Head of caudate nucleus (tissue), 42 donors: Measurements from ENCODE around the gene CTDNEP1.

Experiments used
- DNase-seq, 42 donors: peaks; one replicate each; pipeline versions ENCODE4 v3.0.0 to v3.0.0-alpha.2; 2020 to 2021; ENCODE audit warnings: mixed read lengths in 7 of 42
- intact Hi-C: fragments of 100-400 bp; cut with DNase I; formaldehyde crosslinking; loops from one replicate; pipeline ENCODE4 v1.15.0; 2022

The CTDNEP1 gene

DNA sequence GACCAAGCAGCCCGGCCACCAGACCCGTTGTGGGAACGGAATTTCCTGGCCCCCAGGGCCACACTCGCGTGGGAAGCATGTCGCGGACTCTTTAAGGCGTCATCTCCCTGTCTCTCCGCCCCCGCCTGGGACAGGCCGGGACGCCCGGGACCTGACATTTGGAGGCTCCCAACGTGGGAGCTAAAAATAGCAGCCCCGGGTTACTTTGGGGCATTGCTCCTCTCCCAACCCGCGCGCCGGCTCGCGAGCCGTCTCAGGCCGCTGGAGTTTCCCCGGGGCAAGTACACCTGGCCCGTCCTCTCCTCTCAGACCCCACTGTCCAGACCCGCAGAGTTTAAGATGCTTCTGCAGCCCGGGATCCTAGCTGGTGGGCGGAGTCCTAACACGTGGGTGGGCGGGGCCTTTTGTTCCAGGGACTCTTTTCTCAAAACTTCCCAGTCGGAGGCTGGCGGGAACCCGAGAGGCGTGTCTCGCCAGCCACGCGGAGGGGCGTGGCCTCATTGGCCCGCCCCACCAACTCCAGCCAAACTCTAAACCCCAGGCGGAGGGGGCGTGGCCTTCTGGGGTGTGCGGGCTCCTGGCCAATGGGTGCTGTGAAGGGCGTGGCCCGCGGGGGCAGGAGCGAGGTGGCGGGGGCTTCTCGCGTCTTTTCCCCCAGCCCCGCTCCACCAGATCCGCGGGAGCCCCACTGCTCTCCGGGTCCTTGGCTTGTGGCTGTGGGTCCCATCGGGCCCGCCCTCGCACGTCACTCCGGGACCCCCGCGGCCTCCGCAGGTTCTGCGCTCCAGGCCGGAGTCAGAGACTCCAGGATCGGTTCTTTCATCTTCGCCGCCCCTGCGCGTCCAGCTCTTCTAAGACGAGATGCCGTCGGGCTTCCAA is 29.8 kb upstream of the CTDNEP1 start, which contains the start of gene SLC2A4:
SLC2A4 (plus strand) TSS at position 645 of the 879 bp plus-strand sequence; CDS start at position 862, 217 bp downstream.
- DNase-seq, result peak; percentile 64 to 89 (median 80)
- intact Hi-C loops, result no loop called here

DNA sequence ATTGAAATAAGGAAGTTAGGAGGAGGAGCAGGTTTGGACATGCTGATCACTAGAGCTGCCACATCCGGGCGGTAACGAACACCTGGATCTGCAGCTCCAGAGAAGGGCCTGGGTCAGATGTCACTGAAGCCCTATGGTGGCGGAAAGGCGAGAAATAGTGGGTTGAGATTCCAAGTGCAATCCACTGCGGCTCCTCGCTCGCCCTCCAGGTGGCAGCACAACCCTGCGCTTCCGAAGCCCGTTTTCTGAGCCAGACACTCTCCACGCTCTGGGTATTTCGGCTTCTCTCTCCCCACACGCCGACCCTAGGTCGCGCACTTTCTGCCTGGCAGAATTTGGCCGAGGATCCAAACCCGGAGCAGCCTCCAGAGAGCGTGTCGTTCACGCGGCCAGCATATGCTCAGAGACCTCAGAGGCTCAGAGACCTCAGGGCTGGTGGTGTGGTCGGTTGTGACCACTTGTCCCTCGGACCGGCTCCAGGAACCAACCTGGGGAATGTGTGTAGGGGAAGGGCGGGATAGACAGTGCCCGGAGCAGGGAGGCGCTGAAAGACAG is 29.1 kb upstream of the CTDNEP1 start:
- DNase-seq, result peak; percentile 66 to 93 (median 86)
- intact Hi-C loops, result no loop called here

DNA sequence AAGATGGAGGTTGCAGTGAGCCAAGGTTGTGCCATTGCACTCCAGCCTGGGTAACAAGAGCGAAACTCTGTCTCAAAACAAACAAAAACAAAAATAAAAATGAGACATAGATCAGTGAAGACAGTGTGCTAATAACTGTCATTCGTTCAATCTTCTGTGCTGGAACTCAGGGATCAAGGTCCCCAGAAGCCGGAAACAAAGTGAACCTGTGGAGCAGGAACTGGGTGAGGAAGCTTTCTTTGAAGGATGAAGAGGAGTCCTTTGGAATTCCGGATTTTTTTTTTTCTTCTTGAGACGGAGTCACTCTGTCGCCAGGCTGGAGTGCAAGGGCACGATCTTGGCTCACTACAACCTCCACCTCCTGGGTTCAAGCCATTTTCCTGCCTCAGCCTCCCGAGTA is 27.9 kb upstream of the CTDNEP1 start:
- no peak for DNase-seq
- intact Hi-C loops, result no loop called here

DNA sequence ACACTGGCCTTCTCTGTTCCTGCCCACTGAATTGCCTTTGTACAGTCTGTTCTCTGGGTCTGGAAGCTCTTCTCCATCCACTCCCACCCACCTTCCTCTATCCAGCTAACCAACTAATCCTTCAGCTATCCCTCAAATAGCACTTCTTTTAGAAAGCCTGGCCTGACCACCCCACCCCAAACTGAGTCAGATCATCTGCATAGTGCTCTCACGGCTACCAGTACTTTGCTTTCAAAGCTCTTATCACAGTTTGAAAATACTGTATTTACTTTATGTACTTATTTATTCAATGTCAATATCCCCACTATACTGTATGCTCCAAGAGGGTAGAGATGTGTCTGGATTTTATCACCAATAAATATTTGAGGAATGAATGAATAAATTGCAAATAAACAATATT is 15.2 kb upstream of the CTDNEP1 start:
- no peak for DNase-seq
- intact Hi-C loops, result no loop called here

DNA sequence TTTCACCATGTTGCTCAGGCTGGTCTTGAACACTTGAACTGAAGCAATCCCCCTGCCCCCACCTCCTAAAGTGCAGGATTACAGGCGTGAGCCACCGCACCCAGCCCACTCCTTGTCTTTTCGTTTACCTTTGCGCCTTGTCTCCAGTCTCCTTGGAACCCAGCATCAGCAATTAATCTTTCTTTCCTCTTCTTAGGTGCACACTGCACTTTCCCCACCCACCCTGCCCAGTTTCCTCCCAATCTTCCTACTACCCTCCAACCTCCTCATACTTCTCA is 12.2 kb upstream of the CTDNEP1 start:
- DNase-seq, result no peak
- intact Hi-C loops, result no loop called here

DNA sequence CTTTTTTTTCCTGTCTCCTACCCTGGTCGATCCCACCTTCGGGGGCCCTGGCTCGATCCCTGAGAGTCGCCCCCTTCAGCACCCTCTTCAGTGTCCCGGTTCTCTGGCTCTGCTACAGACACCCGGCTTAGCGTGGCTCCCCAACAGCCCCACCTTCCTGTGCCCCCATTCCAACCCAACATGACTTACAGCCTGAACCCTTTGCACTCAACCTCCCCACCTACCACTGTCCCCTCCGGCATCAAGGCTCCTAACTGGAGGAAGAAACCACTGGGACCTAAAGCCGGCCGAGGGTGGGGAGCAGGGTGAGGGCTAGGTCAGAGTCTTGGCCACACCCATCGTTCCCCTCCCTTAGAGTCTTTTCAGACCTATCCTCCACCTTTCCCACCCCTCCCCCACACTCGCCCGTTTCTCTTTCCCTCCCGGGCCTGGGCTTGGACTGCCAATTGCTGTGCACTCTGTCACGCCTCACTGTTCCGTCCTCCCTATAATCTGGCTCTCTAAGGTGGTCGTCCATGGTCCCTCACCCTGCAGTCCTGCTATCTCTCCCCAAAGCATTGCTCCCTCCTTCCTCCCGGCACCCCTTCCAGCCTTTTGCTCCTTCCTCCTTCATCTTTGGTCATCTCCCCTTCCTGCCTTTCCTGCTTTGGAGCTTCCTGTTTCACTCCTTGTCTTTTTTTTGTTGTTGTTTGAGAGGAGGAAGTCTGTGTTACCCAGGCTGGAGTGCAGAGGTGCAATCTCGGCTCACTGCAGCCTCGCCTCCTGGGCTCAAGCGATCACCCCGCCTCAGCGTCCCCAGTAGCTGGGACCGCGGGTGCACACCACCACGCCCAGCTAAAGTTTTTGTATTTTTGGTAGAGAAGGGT is 11.6 kb upstream of the CTDNEP1 start:
- intact Hi-C loops, result no loop called here
- no peak for DNase-seq

DNA sequence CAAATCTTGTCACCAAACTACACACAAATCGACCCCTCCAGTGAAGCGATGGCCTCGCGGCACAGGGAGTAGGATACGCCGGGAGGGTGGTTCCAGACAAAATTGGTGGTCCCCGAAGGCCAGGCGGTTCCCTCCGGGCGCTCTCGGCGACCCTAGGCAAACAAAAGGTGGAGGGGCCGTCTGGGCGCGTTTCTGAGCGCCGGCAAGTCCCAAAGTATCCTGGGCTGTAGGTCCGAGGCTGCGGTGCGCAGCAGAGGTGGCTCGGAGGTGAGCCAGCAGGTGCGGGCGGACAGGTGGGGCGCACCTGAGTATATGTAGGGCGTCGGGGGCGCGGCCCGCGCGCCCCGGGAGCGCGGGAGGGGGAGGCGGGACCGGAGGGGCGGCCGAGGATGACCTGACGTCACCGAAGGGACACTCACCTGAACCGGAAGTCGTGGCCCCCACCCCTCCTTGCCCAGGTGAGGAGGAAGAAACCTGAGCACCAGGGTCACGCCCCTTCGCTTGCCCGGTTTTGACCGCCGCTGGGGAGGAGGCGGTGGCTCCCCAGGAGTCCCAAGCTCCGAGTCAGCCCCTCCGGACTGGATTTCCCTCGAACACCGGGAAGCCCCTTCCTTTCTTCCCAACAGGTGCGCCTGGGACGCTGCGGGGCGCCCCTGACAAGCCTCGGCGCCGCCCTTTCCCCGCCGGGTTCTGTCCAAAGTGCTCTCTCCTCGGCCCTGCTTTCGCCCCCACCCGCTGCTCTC is 10.8 kb upstream of the CTDNEP1 start, which contains the start of gene CLDN7:
CLDN7 (minus strand) TSS at position 287 of the 743 bp plus-strand sequence. CDS start 435 bp downstream, outside the sequence.
- intact Hi-C loops, result no loop called here
- DNase-seq, result no peak

DNA sequence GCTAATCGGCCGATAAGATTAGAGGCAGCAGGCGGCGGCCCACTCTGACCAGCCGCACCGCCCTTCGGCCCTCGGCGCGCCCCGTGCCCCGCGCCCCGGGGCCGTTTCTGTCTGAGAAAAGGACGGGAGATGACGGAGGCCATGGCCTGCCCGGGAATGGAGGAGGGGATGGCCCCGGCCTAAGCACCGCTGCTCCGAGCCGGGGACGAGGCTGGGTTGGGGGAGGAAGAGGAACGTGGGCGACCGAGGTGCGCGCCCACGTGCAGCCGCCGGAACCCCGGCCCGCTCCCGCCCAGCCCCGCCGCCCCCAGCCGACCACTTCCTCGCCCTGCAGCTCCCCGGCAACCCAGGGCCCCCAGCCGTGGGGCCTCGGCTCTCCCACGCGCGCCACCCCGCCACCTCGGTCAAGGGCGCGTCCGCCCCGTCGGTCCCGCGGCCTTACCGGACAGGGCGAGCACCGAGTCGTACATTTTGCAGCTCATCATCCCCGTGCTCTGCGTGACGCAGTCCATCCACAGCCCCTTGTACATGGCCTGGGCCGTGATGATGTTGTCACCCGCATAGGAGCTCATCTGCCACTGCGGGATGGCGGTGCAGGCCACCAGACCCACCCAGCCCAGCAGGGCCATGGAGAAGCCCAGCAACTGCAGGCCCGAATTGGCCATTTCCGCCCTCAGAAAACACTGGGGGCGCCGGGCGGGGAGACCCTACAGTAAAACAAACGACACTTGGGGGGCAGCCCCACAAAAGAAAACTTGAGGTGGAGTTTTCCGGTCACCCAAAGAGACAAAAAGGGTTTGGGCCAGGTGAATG is 10.1 kb upstream of the CTDNEP1 start:
- DNase-seq, result no peak
- intact Hi-C loops, result no loop called here

DNA sequence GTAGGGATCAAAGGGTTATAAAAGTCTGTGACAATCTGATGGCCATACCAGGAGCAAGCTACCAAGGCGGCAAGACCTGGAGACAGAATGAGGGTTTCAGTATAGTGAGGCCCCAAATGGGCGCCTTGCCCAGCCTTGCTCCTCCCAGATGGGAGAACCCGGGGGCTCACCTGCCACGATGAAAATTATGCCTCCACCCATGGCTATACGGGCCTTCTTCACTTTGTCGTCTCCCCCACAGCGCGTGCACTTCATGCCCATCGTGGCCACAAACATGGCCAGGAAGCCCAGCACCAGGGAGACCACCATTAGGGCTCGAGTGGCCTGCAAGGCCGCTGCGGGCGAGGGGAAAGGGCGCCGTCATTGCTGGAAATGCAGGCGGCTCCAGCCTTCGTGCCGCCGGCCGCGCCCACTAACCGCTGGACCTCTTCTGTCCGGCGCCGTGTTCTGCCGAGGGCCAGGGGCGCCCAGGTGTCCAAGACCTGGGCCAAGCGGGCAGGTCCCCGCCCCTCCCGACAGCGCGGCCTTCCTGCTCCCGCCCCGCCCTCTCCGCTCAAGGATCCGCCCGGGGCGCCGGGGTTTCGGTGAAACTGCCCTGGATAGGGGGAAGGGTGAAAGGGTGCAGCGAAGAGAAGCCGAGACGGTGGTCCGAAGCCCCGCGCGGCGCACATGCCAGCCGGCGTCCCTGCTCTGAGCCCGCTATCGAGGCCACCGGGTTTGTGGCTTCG is 9.3 kb upstream of the CTDNEP1 start:
- intact Hi-C loops, result no loop called here
- peak in 1 of 42 donors; percentile 23 for DNase-seq

DNA sequence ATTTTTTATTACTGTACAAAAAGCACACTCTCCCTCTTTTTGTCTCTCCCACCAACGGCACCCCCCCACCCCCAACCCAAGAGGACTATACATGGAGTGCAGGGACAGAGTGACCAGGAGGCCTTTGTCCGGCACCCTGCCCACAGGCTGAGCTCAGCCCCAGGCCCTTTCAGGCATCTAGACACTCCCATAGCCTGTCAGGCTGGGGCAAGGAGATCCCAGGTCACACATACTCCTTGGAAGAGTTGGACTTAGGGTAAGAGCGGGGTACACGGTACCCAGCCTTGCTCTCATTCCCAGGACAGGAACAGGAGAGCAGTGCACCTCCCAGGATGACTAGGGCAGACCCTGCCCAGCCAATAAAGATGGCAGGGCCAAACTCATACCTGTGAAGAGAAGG is 8.6 kb upstream of the CTDNEP1 start:
- DNase-seq, result no peak
- intact Hi-C loops, result no loop called here

DNA sequence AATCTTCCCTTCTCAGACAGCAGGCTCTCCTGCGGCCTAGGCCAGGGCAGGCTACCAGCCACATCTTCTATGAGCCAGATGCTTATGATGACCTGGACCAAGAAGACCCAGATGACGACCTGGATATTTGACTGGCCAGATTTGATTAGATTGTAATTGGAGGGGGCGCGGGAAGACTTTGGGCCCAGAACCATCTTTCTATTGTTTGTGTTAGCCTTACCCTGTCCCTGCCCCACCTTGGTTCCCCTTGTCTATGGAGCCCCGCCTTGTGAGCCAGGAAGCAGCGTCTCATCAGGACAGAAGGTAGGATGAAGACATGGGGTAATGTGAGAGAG is 8.0 kb upstream of the CTDNEP1 start:
- DNase-seq, result no peak
- intact Hi-C loops, result no loop called here

DNA sequence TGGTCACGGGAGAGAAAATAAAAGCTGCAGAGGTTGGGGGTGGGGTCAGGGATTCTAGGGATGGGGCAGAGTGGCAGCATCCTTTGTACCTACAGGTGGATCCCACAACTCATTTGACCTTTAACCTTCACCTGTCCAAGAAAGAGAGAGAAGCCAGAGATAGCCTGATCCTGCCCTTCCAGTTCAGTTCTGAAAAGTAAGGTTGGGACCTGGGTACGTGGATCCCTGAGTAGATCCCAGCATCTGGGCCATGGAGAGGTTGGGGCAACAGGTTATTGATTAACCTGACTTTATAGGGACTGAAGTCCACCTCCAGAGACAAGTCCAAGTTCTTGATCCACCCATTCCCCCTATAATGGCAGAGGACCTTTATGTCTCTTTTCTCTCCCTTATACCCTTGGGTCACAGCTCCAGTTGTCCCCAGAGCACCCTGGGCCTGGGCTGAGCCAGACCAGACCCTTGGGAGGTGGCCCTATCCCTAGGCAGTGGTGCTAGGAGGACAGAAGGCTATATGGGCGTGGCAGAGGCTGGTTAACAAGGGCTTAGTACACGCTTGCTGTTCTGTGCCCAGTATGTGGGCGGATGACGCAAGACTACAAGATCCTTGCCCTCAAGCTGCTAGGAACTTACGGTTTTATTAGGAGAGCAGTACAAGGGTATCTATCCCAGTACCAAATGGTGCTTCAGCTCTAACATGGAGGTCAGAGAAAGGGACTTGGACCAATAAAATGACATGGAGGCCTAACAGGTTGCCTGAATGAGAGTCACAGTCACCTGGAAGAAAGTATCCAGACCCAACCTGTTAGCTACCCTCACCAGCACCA is 7.4 kb upstream of the CTDNEP1 start:
- intact Hi-C loops, result no loop called here
- no peak for DNase-seq

DNA sequence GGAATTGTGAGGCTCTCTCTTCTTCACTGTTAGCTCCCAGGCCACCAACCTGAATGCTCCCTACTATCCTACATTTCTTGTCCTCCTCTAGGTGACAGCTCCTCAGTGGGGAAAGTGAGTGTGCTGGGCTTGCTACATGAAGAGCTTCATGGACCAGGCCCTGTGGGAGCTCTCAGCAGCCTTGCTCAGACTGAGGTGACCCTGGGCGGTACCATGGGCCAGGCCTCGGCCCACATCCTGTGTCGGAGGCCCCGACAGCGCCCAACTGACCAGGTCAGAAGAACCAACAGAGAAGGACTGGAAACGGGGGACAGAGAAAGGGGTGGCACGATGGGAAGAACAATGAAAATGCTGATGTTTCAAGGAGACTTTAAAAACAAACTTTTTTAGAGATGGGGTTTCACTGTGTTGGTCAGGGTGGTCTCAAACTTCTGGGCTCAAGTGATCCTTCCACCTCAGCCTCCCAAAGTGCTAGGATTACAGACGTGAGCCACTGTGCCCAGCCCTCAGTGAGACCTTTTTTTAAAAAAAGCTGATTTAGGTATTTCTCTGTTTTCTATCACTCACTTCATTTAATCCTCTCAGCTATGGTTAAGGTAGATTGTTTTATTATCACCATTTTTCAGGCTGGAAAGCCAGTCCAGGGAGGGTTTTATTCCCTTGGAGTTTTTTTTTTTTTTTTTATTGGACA is 5.4 kb upstream of the CTDNEP1 start:
- intact Hi-C loops, result no loop called here
- no peak for DNase-seq

DNA sequence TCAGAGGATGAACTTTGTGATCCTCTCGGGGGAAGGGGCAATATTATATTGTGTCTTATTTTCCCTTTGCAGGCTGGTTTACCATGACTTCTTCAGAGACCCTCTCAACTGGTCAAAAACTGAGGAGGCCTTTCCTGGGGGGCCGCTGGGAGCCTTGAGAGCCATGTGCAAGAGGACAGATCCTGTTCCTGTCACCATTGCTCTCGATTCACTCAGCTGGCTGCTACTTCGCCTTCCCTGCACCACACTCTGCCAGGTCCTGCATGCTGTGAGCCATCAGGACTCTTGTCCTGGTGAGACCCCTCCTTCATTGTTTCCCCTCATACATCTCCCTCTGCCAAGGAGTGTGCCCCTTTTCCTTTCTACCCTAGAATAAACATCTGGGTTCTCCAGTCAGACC is 3.0 kb upstream of the CTDNEP1 start:
- DNase-seq, result no peak
- intact Hi-C loops, result loop anchor here (5.0 kb wide), 1 partner anchor 53 kb away; the partner anchor contains the start of gene EIF5A

DNA sequence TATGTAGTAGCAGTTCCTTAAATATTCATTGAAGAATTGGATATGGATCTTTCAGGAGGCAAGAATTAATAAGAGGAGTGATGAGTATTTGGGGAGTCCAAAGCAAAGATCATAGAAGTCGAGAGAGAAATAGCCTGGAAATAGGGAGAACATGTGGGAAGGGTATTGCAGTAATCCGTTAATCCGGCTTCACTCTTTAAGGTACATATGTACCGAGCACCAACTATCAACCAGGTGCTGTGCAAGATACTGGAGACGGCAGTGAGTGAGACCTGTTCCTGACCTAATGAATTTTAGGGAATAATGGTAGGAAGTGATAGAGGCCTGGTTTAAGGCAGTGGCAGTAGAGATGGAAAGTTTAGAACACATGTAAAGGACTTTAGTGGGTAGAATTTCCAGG is 1.5 kb upstream of the CTDNEP1 start:
- DNase-seq, result no peak
- intact Hi-C loops, result loop anchor here (5.0 kb wide), 1 partner anchor 54 kb away; the partner anchor contains the start of gene EIF5A
